Dendritic cell treated with granulocyte-macrophage colony-stimulating factor and Interleukin-4, amounts not matched to agents 40 ng/mL and 50 ng/mL, for 4 days (primary cell): ENCODE measurements around the gene ACTL6B.

Experiments used
- H3K27ac Mint-ChIP-seq: one replicate; pipeline ENCODE4 v1.8.0; 2022; ENCODE audit warnings: mild to moderate bottlenecking, mixed read lengths
- H3K27me3 Mint-ChIP-seq: one replicate; pipeline ENCODE4 v1.8.0; 2022; ENCODE audit warnings: mild to moderate bottlenecking, mixed read lengths
- H3K36me3 Mint-ChIP-seq: one replicate; pipeline ENCODE4 v1.8.0; 2022; ENCODE audit warnings: low read depth, mixed read lengths
- H3K4me1 Mint-ChIP-seq: one replicate; pipeline ENCODE4 v1.8.0; 2022; ENCODE audit warnings: low read depth, mixed read lengths
- H3K4me3 Mint-ChIP-seq: one replicate; pipeline ENCODE4 v1.8.0; 2022; ENCODE audit warnings: mild to moderate bottlenecking, moderate library complexity, mixed read lengths
- H3K9me3 Mint-ChIP-seq: one replicate; pipeline ENCODE4 v1.8.0; 2022; ENCODE audit warnings: mixed read lengths
- intact Hi-C: fragments of 100-400 bp; cut with micrococcal nuclease; formaldehyde crosslinking; loops from one replicate; pipeline ENCODE4 v1.15.0; 2022

The ACTL6B gene

DNA sequence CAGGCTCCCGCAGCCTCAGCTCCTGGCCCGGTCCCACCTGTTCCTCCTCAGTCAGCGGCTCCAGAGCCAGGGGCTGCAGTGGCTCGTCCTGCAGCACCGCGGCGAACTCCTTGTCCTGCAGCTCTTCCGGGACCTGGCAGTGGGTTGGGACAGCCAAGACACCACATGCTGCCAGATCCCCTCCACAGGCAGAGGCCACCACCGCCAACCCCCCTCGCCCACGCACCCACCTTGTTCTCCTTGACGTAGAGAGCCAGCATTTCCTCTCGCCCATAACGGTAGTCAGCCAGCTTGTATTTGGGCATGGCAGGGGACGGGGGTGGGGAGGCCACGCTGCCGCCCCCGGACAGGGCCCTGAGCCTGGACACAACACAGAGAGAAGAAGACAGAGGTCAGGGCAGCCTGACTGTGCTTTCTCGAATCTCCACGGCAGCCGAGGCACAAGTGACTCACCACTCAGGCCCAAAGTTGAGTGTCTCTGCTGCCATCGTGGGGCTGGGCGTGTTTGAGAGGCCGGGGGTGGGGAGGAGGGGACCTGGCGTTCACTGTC is 31.6 kb upstream of the ACTL6B start:
- Mint-ChIP-seq H3K27ac (peak overlapping the region; percentile 31), H3K36me3 (peaks cover 74% of the 10 kb centered on the region), H3K4me1 (peaks cover 45% of the 10 kb centered on the region), H3K27me3 (no peaks in the 10 kb centered on the region), H3K4me3 (no peak overlapping the region), H3K9me3 (no peaks in the 10 kb centered on the region)
- intact Hi-C loops, result no loop called here

DNA sequence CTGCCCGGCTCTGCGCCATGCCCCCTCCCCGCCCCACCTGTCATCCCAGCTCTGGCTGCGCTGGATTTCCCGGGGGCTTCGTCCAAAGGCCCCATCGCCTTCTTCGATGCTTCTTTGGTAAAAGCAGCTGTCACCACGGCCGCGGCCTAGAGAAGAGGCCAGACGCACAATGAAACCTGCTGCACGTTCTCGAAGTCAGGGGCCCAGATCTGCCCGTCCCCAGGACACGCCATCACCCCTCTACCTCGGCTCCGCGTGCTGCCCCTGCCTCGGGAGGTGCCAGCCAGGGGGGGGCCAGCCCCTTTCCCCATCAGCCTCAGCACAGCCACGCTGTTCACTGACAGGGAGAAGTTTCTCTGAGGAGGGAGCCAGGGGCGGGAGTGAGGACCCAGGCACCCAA is 31.0 kb upstream of the ACTL6B start:
- Mint-ChIP-seq H3K36me3 (peaks cover 78% of the 10 kb centered on the region), H3K4me1 (peaks cover 39% of the 10 kb centered on the region), H3K27me3 (no peaks in the 10 kb centered on the region)

DNA sequence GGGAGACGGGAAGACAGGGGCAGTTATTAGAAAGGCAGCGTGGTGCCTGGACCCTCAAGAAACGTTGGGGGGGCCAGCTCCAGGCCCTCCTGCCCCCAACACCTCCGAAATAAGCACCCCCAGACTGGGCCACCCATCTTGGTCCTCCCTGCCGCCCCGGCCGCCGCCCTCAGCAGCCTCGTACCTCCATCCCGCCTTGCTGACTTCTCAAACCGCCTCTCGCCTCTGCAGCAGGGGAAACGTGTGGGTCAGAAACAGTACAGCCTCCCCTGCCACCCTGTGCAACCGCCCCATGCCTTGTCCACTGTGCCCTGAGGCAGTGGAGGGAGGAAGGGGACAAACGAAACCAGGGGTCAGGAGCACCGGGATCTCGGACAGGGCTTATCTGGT is 30.6 kb upstream of the ACTL6B start:
- no peak overlapping the region for H3K27ac Mint-ChIP-seq
- no peak overlapping the region for H3K4me3 Mint-ChIP-seq
- H3K4me1 Mint-ChIP-seq, result peaks cover 35% of the 10 kb centered on the region
- H3K9me3 Mint-ChIP-seq, result no peaks in the 10 kb centered on the region
- intact Hi-C loops, result no loop called here
- H3K27me3 Mint-ChIP-seq, result no peaks in the 10 kb centered on the region
- H3K36me3 Mint-ChIP-seq, result peaks cover 82% of the 10 kb centered on the region

More for the DNA sequence above, 31.0 kb upstream of the ACTL6B start:
- intact Hi-C loops, result no loop called here
- H3K9me3 Mint-ChIP-seq, result no peaks in the 10 kb centered on the region
- H3K27ac Mint-ChIP-seq, result no peak overlapping the region
- no peak overlapping the region for H3K4me3 Mint-ChIP-seq

DNA sequence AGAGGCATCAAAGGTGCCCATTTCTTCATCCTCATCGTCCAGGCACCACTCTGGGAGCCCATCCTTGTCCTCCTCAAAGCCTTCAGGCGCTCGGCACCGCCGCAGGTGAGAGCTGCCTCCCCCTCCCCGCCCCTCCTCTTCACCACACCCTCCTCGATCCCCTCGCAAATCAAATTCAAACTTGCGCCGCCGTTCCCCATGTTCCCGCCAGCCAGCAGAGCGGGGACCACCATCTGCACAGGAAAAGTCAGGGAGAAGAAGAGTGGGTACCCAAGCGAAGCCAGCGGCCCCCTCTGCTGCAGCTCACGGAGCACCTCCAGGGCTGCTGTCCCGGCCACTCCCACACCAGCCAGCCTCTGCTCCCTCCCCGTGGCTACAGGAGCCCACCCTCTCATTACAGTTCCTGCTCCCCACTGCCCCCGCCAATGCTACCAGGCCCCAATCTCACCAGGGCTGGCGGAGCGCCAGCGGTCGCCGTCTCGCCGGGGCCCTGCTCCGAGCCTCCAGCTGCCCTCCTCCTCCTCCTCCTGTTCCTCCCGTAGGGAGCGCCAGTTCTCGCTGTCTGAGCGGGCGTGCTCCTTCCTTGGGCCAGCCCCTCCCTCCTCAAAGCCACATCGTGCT is 30.1 kb upstream of the ACTL6B start:
- H3K9me3 Mint-ChIP-seq, result no peaks in the 10 kb centered on the region
- H3K4me3 Mint-ChIP-seq, result no peak overlapping the region
- peaks cover 87% of the 10 kb centered on the region for H3K36me3 Mint-ChIP-seq
- no peak overlapping the region for H3K27ac Mint-ChIP-seq
- intact Hi-C loops, result no loop called here
- H3K27me3 Mint-ChIP-seq, result no peaks in the 10 kb centered on the region
- peaks cover 30% of the 10 kb centered on the region for H3K4me1 Mint-ChIP-seq

DNA sequence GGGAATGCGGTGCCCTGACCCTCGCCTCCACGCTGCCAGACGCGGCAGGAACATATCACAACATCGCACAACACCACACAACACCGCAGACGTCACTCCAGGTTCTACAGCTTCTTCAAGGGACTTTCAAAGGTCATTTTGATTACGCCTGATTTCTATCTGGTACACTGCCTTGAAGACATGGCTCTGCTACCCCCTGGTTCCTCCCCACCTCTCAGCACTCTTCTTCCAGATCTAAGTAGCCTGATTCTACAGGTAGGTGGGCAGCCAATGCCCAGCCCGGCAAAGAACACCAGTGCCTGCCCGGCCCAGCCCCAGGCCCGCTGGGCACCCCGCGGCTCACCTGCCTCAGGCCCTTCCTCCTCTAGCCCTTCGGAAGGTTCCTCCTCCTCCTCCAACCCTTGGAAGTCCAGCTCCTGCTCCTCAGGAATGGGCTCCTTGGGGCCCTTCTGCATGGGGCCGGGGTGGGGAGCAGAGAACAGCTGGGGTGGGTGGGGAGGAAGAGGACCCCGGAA is 29.4 kb upstream of the ACTL6B start:
- H3K4me3 Mint-ChIP-seq, result no peak overlapping the region
- H3K27ac Mint-ChIP-seq, result peak overlapping the region; percentile 44
- no peaks in the 10 kb centered on the region for H3K27me3 Mint-ChIP-seq
- H3K36me3 Mint-ChIP-seq, result peaks cover 93% of the 10 kb centered on the region
- intact Hi-C loops, result no loop called here
- H3K9me3 Mint-ChIP-seq, result no peaks in the 10 kb centered on the region
- H3K4me1 Mint-ChIP-seq, result peaks cover 27% of the 10 kb centered on the region

DNA sequence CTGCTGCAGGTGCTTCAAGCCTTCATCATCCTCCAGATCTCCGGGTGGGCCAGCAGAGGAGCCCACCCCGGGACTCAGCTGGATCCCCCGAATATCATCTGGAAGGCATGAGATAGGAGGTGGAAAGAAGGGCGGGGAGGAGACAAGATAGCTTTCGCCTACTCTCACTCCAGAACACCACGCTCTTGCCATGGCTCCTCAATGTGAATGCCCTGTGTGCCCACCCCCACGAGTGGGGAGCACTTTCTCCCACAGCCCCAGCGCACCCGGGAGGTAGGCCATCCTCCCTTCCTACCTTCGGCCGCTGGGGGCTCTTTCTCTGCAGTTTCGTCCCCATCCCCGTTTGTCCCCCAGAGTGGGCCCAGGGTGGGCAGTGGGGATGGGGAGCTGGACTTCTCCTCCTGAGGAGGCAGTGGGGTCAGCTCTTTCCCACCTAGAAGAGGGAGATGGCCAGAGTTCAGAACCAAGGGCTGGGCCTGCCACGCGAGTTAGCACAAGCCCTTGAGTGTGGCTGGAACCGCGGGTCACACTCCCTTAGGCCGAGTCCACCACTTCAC is 28.9 kb upstream of the ACTL6B start:
- H3K27me3 Mint-ChIP-seq, result no peaks in the 10 kb centered on the region
- peak overlapping the region; percentile 44 for H3K27ac Mint-ChIP-seq
- H3K36me3 Mint-ChIP-seq, result peaks cover 99% of the 10 kb centered on the region
- H3K4me3 Mint-ChIP-seq, result no peak overlapping the region
- intact Hi-C loops, result no loop called here
- H3K9me3 Mint-ChIP-seq, result no peaks in the 10 kb centered on the region
- H3K4me1 Mint-ChIP-seq, result peaks cover 33% of the 10 kb centered on the region

DNA sequence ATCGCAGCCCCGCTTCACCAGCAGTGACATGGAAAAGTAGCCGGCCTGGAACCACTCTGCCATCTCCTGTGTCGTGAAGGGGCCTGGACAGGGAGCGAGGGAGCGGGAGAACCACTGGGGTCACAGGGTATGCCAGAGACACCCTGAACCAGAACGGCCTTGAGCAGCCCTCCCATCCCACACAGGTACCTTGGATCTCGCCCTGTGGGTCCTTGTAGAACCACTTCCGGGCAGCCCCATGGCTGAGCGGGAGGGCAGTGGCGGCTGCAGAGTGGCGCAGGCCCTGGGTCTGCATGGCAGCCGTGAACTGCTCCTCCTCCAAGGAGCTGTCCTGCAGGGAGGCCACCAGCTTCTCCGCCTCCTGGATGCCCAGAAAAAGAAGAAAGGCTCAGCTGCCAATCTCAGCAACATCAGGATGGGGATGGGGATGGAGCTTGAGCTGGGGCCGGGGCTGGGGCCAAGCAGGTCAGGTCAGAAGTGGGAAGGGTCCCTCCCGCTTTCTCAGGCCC is 28.3 kb upstream of the ACTL6B start:
- peaks cover 31% of the 10 kb centered on the region for H3K4me1 Mint-ChIP-seq
- H3K9me3 Mint-ChIP-seq, result no peaks in the 10 kb centered on the region
- H3K27ac Mint-ChIP-seq, result no peak overlapping the region
- peaks cover 100% of the 10 kb centered on the region for H3K36me3 Mint-ChIP-seq
- H3K4me3 Mint-ChIP-seq, result no peak overlapping the region
- H3K27me3 Mint-ChIP-seq, result no peaks in the 10 kb centered on the region
- intact Hi-C loops, result no loop called here

DNA sequence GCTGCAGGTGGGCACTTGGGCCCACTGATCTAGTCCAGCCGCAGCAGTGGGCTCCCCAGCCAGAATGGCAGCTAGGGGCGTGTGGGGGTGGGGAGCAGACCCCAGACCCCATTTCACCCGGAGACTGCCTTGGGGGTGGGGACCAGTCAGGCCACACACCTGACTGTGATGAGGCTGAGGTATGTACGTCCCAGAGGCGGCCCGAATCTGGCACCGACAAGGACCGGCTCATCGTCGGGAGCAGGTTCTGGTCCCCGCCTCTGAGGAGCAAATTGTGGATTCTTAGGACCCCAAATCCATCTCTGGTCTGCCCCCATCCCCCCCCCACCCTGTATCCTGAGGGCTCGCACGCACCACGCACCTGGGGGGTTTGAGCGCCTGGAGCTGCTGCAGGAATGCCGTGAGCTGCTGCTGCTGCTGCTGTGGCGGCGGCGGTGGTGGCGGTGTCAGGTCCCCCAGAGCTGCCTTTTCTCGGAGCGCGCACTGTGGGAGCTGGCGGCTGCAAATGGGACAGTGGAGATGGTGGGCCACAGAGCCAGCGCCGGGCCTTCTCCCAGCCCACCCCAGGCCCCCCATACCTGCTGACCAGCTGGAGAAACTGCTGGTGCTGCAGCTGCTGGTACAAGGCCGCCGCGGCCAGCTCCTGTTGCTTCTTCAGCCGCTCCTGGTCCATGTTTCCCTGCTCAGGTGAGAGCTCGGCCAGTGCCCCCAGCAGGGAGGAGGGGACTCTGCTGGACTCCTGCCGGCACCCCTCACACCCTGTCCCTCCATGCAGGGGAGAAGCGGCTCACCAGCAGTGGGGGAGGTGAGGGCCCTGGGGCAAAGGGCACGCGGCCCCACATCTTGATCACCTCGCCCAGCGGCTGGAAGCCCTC is 27.6 kb upstream of the ACTL6B start:
- Mint-ChIP-seq H3K9me3 (no peaks in the 10 kb centered on the region), H3K36me3 (peaks cover 100% of the 10 kb centered on the region), H3K4me3 (no peak overlapping the region), H3K27me3 (no peaks in the 10 kb centered on the region), H3K27ac (no peak overlapping the region), H3K4me1 (peaks cover 30% of the 10 kb centered on the region)
- intact Hi-C loops, result no loop called here

DNA sequence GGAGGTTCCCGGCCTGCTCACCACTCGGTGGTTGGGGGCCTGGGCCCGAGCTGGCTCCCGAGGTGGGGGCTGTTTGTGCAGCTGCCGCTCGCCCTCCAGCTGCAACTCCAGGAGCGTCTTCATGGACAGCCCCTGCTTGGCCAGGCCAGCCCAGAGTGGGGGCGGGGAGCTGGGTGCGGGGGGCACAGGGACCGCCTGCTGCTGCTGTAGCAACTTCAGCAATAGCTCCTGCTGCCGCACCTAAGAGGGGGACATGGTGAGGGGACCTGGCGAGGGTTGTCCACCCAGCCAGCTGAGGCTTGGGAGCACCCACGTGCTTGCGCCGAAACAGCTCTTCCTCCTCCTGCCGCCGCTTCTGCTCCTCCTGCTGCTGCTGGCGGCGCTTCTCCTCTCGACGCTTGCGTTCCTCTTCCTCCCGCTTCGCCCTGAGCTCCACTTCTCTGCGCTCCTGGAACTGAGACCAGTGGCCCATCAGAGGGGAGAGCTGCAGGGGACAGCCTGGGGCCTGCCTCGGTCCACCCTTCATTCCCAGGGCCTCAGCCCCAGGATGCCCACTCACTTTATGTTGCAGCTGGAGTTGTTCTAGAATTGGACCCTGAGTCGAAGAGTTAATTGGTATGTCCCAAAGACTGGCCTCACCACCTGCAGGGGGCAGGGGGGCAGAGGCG is 26.9 kb upstream of the ACTL6B start:
- no peaks in the 10 kb centered on the region for H3K27me3 Mint-ChIP-seq

DNA sequence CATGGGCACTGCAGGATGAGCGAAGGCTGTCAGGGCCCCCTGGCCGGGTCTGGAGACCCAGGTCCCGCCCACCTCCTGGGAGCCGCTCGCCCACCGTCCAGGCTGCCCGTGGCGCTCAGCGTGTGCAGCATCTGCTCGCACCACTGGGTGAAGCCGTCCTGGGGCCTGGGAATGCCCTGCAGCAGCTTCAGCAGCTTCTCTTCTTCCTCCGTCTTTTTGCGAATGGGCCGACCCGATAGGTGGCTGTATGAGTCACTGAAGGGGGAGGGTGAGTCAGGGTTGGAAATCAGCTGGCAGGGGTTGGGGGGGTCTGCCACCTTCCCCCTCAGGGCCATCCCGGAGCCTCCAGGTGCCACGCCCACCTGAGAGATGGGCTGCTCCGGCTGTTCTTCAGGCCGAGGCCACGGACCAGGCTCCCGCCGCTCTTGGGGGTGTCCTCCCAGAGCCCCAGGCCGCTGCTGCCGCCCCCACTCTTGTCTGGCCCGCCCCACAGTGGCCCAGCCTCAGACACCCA is 26.0 kb upstream of the ACTL6B start:
- Mint-ChIP-seq H3K27me3 (no peaks in the 10 kb centered on the region), H3K36me3 (peaks cover 100% of the 10 kb centered on the region), H3K27ac (no peak overlapping the region), H3K4me3 (no peak overlapping the region), H3K4me1 (peaks cover 32% of the 10 kb centered on the region), H3K9me3 (no peaks in the 10 kb centered on the region)
- intact Hi-C loops, result no loop called here

More for the DNA sequence above, 26.9 kb upstream of the ACTL6B start:
- H3K9me3 Mint-ChIP-seq, result no peaks in the 10 kb centered on the region
- intact Hi-C loops, result no loop called here
- H3K4me3 Mint-ChIP-seq, result no peak overlapping the region
- H3K27ac Mint-ChIP-seq, result no peak overlapping the region
- H3K4me1 Mint-ChIP-seq, result peaks cover 28% of the 10 kb centered on the region
- peaks cover 100% of the 10 kb centered on the region for H3K36me3 Mint-ChIP-seq

DNA sequence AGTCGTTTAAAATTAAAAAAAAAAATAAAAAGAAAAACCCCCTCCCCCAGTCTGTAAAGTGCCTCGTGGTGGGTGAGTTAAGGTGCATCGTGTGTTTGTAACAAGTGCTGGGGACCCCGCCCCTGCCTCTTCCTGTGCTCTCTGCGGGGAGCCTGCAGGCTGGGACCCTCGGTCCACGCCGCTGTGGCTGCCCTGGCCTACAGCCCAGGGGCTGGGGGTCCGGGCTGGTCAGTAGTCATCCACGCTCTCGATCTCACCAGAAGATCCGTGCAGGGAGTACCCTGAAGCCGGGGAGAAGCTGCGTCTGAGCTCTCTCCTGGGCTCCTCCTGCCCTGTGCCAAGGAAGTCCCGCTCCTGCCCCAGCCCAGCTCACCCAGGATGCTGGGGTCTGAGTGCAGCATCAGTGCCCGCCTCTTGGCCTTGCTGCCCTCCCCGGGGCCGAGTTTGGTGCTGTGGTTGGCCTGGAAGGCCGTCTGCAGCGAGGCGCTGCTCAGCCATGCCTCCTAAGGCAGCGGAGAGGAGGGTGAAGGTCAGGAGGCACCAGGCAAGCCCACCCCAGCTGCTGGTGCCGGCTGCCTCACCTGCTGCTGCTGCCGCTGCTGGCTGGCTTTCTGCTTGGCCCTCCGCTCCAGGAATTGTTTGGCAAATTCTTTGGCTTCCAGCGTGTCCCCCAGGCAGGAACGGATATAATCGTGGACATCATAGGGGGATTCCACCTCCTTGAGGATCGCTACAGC is 25.4 kb upstream of the ACTL6B start:
- peaks cover 36% of the 10 kb centered on the region for H3K4me1 Mint-ChIP-seq
- intact Hi-C loops, result no loop called here
- no peaks in the 10 kb centered on the region for H3K9me3 Mint-ChIP-seq
- no peaks in the 10 kb centered on the region for H3K27me3 Mint-ChIP-seq
- H3K4me3 Mint-ChIP-seq, result no peak overlapping the region
- no peak overlapping the region for H3K27ac Mint-ChIP-seq
- peaks cover 100% of the 10 kb centered on the region for H3K36me3 Mint-ChIP-seq

DNA sequence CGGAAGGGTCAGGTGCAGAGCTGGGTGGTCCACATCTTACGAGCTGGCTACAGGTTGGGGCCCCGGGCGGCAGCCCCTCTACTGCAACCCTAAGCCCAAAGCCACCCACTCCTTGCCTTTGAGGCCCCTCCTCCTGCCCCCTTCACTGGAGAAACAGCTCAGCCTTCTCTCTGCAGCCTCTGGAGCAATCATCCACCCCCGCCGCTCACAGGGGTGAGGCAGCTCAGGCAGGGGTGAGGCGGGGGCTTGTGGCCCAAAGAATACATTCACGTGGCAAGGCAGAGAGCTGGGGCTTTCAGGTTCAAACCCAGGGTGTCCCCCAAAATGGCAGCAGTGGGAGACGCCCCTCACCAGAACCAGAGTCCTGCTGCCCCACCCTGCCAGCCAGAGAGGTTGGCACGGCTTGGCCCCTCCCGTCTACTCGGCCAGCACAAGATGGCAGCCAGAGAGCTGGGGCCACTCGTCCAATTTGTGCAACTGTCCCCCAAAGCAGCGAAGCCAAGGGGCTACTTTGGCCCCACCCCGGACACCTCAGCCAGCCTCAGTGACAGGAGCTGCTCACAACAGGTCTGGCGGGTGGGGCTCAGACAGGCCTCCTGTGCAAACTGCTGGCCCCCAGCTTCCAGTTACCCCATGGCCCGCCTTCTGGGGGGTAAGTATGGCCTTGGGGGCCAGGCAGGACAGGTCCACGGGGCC is 24.5 kb upstream of the ACTL6B start:
- Mint-ChIP-seq H3K4me1 (peaks cover 42% of the 10 kb centered on the region), H3K9me3 (no peaks in the 10 kb centered on the region), H3K36me3 (peaks cover 100% of the 10 kb centered on the region), H3K4me3 (no peak overlapping the region), H3K27ac (peak overlapping the region; percentile 9), H3K27me3 (no peaks in the 10 kb centered on the region)
- intact Hi-C loops, result no loop called here
